ENCODE measurements around the gene FCER1A.

Gene FCER1A

DNA sequence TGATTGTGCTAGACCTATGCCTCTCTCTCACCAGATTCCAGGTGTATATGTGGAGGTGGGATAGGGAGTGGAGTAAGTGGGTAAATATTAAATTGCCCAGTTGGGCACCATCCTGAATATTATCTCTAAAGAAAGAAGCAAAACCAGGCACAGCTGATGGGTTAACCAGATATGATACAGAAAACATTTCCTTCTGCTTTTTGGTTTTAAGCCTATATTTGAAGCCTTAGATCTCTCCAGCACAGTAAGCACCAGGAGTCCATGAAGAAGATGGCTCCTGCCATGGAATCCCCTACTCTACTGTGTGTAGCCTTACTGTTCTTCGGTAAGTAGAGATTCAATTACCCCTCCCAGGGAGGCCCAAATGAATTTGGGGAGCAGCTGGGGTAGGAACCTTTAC is at the start of gene FCER1A:
FCER1A (plus strand) TSS at position 242 of the 400 bp plus-strand sequence; CDS start at position 271, 29 bp downstream.
- DNase-seq (ENCODE audit: low spot score) = no peak
- TF ChIP-seq, protein P1, sequence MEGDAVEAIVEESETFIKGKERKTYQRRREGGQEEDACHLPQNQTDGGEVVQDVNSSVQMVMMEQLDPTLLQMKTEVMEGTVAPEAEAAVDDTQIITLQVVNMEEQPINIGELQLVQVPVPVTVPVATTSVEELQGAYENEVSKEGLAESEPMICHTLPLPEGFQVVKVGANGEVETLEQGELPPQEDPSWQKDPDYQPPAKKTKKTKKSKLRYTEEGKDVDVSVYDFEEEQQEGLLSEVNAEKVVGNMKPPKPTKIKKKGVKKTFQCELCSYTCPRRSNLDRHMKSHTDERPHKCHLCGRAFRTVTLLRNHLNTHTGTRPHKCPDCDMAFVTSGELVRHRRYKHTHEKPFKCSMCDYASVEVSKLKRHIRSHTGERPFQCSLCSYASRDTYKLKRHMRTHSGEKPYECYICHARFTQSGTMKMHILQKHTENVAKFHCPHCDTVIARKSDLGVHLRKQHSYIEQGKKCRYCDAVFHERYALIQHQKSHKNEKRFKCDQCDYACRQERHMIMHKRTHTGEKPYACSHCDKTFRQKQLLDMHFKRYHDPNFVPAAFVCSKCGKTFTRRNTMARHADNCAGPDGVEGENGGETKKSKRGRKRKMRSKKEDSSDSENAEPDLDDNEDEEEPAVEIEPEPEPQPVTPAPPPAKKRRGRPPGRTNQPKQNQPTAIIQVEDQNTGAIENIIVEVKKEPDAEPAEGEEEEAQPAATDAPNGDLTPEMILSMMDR (IDR thresholded peaks at IDR 0.05; ENCODE audit: borderline replicate concordance, control extremely low read depth, extremely low read depth, insufficient read depth, missing control alignments) = no peak
- in situ Hi-C loops (cut with MboI; ENCODE audit: low sequenced_read_pairs, unreplicated experiment) = no loop called here

DNA sequence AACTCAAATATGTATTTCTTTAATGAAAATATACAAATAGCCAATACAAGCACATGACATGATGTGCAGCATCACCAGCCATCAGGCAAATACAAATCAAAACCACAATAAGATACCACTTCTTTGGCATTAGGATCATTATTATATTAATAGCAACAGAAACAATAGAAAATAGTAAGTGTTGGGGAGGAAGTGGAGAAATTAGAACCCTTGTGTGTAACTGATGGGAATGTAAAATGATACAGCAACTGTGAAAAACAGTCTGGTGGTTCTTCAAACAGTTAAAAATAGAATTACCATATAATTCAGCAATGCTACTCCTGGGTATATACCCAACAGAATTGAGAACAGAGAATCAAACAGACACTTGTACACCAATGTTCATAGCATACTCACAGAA is 40.8 kb upstream of the FCER1A start:
- in situ Hi-C loops (cut with MboI; ENCODE audit: low sequenced_read_pairs, unreplicated experiment) = no loop called here
- DNase-seq (ENCODE audit: low spot score) = no peak
- TF ChIP-seq, protein P1 (IDR thresholded peaks at IDR 0.05; ENCODE audit: borderline replicate concordance, control extremely low read depth, extremely low read depth, insufficient read depth, missing control alignments) = no peak

DNA sequence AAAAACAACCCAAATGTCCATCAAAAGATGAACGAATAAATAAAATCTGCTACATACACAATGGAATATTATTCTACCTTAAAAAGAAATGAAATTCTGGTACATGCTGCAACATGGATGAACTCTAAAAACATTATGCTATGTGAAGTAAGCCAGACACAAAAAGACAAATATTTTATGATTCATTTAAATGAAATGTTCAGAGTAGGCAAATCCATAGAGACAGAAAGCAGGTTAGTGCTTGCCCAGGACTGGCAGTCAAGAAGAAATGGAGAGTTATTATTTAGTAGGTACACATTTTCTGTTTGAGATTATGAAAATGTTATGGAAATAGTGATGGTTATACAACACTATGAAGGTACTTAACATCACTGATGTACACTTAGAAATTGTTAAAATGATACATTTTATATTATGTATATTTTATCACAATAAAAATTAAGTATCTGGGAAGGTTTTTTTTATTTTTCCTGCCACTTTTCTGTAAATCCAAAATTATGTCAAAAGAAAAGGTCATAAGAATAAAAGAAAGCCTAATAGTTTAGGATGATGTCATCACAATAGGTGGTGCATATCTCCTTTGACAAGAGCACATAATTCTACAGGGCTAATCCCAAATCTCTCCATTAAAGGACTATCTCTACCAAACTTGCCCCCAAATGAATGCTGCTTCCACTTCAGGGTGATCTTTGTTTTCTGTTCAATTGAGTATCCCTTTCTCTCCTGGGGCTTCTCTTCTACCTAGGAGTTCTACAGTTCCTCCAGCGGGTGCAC is 40.2 kb upstream of the FCER1A start:
- no peak for DNase-seq (ENCODE audit: low spot score)
- in situ Hi-C loops (cut with MboI; ENCODE audit: low sequenced_read_pairs, unreplicated experiment) = no loop called here

DNA sequence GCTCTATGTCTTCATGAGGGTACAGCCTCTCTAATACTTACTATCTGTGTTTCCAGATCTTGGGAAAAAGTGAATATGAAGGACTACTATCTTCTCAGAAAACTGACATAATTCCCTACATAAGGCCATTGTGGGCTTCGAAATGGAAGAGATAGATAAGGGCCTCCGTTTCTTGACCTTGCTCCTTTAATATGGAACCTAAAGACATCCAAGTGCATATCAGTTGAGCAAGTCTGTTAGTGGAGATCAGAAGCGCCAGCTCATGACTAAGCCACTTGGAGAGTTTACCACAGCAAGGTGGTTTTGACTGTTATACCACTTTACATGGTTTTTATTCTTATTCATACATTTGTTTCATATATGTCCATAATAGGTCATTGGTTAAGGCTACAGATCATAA is 35.3 kb upstream of the FCER1A start:
- TF ChIP-seq, protein P1 (IDR thresholded peaks at IDR 0.05; ENCODE audit: borderline replicate concordance, control extremely low read depth, extremely low read depth, insufficient read depth, missing control alignments) = no peak
- DNase-seq (ENCODE audit: low spot score) = no peak
- in situ Hi-C loops (cut with MboI; ENCODE audit: low sequenced_read_pairs, unreplicated experiment) = no loop called here

More for the DNA sequence above, 40.2 kb upstream of the FCER1A start:
- TF ChIP-seq, protein P1 (IDR thresholded peaks at IDR 0.05; ENCODE audit: borderline replicate concordance, control extremely low read depth, extremely low read depth, insufficient read depth, missing control alignments) = no peak

DNA sequence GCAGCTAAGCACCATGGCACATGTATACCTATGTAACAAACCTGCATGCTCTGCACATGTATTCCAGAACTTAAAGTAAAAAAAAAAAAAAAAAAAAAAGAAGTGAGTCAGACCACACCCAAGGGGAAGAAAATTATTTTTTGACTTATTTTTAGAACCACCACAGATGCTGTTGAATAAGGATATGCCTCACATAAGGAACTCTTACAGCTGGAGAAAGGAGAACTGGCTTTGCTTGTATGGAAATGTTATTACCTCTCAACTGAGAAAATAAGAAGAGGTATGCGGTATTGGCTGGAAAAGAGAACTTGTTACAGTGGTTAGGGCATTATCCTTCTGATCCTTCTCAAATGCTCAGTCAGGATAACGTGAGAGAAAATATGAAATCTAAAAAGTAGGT is 27.5 kb upstream of the FCER1A start:
- in situ Hi-C loops (cut with MboI; ENCODE audit: low sequenced_read_pairs, unreplicated experiment) = no loop called here
- DNase-seq (ENCODE audit: low spot score) = no peak
- TF ChIP-seq, protein P1 (IDR thresholded peaks at IDR 0.05; ENCODE audit: borderline replicate concordance, control extremely low read depth, extremely low read depth, insufficient read depth, missing control alignments) = no peak

DNA sequence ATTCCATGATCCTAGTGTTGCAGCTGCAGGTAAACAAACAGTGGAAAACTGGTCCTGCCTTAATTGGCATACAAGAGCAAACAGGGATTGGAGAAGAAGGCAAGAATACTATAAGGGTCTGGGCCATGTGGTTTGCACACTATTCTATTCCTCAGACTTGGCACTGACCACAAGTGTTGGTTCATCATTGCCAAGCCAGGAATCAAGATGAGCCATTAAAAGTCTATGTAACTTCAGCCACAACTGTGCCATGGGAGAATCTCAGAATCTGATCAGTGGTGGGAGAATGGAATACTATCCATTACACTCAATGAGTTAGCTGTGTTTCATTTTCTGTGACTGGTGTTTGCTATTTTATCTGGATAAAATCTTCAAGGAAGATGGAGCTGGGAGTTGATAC is 26.2 kb upstream of the FCER1A start:
- in situ Hi-C loops (cut with MboI; ENCODE audit: low sequenced_read_pairs, unreplicated experiment) = no loop called here
- no peak for DNase-seq (ENCODE audit: low spot score)

More for the DNA sequence above, 26.2 kb upstream of the FCER1A start:
- TF ChIP-seq, protein P1 (IDR thresholded peaks at IDR 0.05; ENCODE audit: borderline replicate concordance, control extremely low read depth, extremely low read depth, insufficient read depth, missing control alignments) = no peak

All from GM13976 (cell line).